GM12892 (cell line): ENCODE results near the gene SYNE2.

Source experiments
- POLR2AphosphoS5 ChIP-seq: IDR thresholded peaks from 2 replicates; pipeline ENCODE4 v1.6.1; 2011; ENCODE audit warnings: low read depth, low read length, control low read depth
- TAF1 ChIP-seq: IDR thresholded peaks from 2 replicates; pipeline ENCODE4 v1.6.1; 2011; ENCODE audit warnings: low read depth, mild to moderate bottlenecking, control low read depth, low read length, borderline replicate concordance

GRCh38 chr14:63991833-63992232 is 139.0 kb downstream of the SYNE2 start:
- TF ChIP-seq POLR2AphosphoS5 = no peak
- TF ChIP-seq TAF1 = no peak
